ENCODE measurements around the gene RPL18.

The RPL18 gene

GRCh38 chr19:48571378-48572162 lies 47.4 kb downstream of the RPL18 start:
- Histone ChIP-seq H3K79me2 (ENCODE audit: insufficient read depth, low read length) (no peaks in the 10 kb centered on the region), H2AFZ (ENCODE audit: low read length) (no peak overlapping the region), H3K4me2 (ENCODE audit: low read depth, low read length, poor library complexity, severe bottlenecking) (no peak overlapping the region), H3K4me1 (ENCODE audit: insufficient read depth, low read length, poor library complexity, severe bottlenecking) (no peaks in the 10 kb centered on the region), H3K9ac (ENCODE audit: low read depth, low read length, poor library complexity, severe bottlenecking) (no peak overlapping the region), H4K20me1 (ENCODE audit: insufficient read depth, low read length, poor library complexity, severe bottlenecking) (no peaks in the 10 kb centered on the region), H3K9me2 (replicated peaks; ENCODE audit: low read depth, low read length) (no peaks in the 10 kb centered on the region), H3K27me3 (ENCODE audit: insufficient read depth, low read length, poor library complexity, severe bottlenecking) (no peaks in the 10 kb centered on the region), H3K9me3 (ENCODE audit: insufficient read depth, low read depth, low read length) (no peaks in the 10 kb centered on the region), H3K36me3 (ENCODE audit: insufficient read depth, low read length) (no peaks in the 10 kb centered on the region), H3K4me3 (ENCODE audit: low read length, poor library complexity, severe bottlenecking) (no peak overlapping the region), H3F3A (ENCODE audit: low read depth) (no peaks in the 10 kb centered on the region)
- TF ChIP-seq CTCF (conservative IDR thresholded peaks at IDR 0.05; ENCODE audit: low read length) (no peak), EZH2phosphoT487 (IDR thresholded peaks at IDR 0.05; ENCODE audit: borderline replicate concordance) (no peak)

DNA sequence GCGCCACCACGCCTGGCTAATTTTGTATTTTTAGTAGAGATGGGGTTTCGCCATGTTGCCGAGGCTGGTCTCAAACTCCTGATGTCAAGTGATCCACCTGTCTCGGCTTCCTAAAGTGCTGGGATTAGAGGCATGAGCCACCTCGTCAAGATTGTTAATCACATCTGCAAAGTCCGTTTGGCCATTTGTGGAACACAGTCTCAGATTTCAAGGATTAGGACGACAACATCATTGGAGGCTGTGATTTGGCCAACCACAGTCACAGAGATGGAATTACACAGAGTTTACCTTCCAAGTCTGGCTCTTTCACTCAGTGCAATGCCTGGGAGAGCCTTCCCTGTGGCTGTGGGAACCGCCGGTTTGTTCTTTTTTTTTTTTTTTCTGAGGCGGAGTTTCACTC lies 49.2 kb downstream of the RPL18 start:
- Histone ChIP-seq H3K36me3 (ENCODE audit: insufficient read depth, low read length) (no peaks in the 10 kb centered on the region), H3F3A (ENCODE audit: low read depth) (no peaks in the 10 kb centered on the region), H3K9me3 (ENCODE audit: insufficient read depth, low read depth, low read length) (no peaks in the 10 kb centered on the region), H3K9me2 (replicated peaks; ENCODE audit: low read depth, low read length) (no peaks in the 10 kb centered on the region), H2AFZ (ENCODE audit: low read length) (no peak overlapping the region), H4K20me1 (ENCODE audit: insufficient read depth, low read length, poor library complexity, severe bottlenecking) (no peaks in the 10 kb centered on the region), H3K9ac (ENCODE audit: low read depth, low read length, poor library complexity, severe bottlenecking) (no peak overlapping the region), H3K4me2 (ENCODE audit: low read depth, low read length, poor library complexity, severe bottlenecking) (no peak overlapping the region), H3K79me2 (ENCODE audit: insufficient read depth, low read length) (no peaks in the 10 kb centered on the region), H3K4me3 (ENCODE audit: low read length, poor library complexity, severe bottlenecking) (no peak overlapping the region), H3K4me1 (ENCODE audit: insufficient read depth, low read length, poor library complexity, severe bottlenecking) (no peaks in the 10 kb centered on the region), H3K27me3 (ENCODE audit: insufficient read depth, low read length, poor library complexity, severe bottlenecking) (no peaks in the 10 kb centered on the region)
- TF ChIP-seq EZH2phosphoT487 (IDR thresholded peaks at IDR 0.05; ENCODE audit: borderline replicate concordance) = no peak
- TF ChIP-seq CTCF (conservative IDR thresholded peaks at IDR 0.05; ENCODE audit: low read length) = no peak

DNA sequence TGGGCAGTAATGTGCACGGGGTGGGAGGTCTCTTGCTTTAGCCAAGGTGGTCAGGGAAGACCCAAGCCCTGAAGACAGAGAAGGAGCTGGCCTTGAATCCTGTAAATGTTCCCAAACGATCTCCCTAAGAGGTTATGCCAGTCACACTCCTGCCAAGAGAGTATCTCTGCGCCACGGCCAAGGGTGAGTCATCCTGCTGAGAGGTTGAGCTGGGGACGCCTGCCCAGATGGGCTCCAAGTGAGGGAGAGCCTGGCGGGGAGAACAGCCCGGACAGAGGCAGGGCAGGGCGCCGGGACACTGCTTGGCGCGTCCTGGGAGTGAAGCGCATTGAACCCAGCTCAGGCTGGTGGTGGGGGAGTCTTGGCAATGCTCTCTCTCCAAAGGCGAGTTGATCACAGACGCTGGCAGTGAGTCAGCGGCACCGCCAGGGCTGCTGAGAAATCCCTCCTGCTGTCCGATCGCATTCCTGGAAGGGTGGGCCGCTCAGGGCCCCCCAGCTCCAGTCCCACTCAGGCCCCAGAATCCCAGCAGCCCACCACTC lies 50.6 kb downstream of the RPL18 start:
- no peak for TF ChIP-seq CTCF (conservative IDR thresholded peaks at IDR 0.05; ENCODE audit: low read length)
- TF ChIP-seq EZH2phosphoT487 (IDR thresholded peaks at IDR 0.05; ENCODE audit: borderline replicate concordance) = no peak
- H3K79me2 ChIP-seq (ENCODE audit: insufficient read depth, low read length) = no peaks in the 10 kb centered on the region
- H3K9me3 ChIP-seq (ENCODE audit: insufficient read depth, low read depth, low read length) = no peaks in the 10 kb centered on the region
- H3K4me3 ChIP-seq (ENCODE audit: low read length, poor library complexity, severe bottlenecking) = no peak overlapping the region
- H3K36me3 ChIP-seq (ENCODE audit: insufficient read depth, low read length) = no peaks in the 10 kb centered on the region
- H3K27me3 ChIP-seq (ENCODE audit: insufficient read depth, low read length, poor library complexity, severe bottlenecking) = no peaks in the 10 kb centered on the region
- H3F3A ChIP-seq (ENCODE audit: low read depth) = no peaks in the 10 kb centered on the region
- H4K20me1 ChIP-seq (ENCODE audit: insufficient read depth, low read length, poor library complexity, severe bottlenecking) = no peaks in the 10 kb centered on the region
- H3K9me2 ChIP-seq (replicated peaks; ENCODE audit: low read depth, low read length) = no peaks in the 10 kb centered on the region
- no peak overlapping the region for H3K4me2 ChIP-seq (ENCODE audit: low read depth, low read length, poor library complexity, severe bottlenecking)
- no peaks in the 10 kb centered on the region for H3K4me1 ChIP-seq (ENCODE audit: insufficient read depth, low read length, poor library complexity, severe bottlenecking)
- no peak overlapping the region for H2AFZ ChIP-seq (ENCODE audit: low read length)
- no peak overlapping the region for H3K9ac ChIP-seq (ENCODE audit: low read depth, low read length, poor library complexity, severe bottlenecking)
